Activated CD4-positive, alpha-beta T cell treated with anti-CD3 and anti-CD28 coated beads, Interleukin-2, amount 50 U/mL, for 4 hours (primary cell): ENCODE measurements around the gene PAPSS2.
"Not testable (repeated sequence)": the region's sequence is repeated elsewhere in the genome, so short reads cannot be mapped to it uniquely, and the experiment has no call there.

ENCODE experiments used
- DNase-seq, 2 experiments: peaks; one replicate each; pipeline ENCODE4 v3.0.0-alpha.2; 2020

Gene PAPSS2

GRCh38 chr10:87659571-87660483 is at the start of gene PAPSS2:
Gene PAPSS2, plus strand, starts transcription at chr10:87659878. Its CDS starts 104 bp downstream, at chr10:87659982.
- peak in 1 of 2 experiments; percentile 1 for DNase-seq

- DNase-seq = not testable (repeated sequence)
Measured at GRCh38 chr10:87611341-87611740, 48.3 kb upstream of the PAPSS2 start.

- no peak for DNase-seq
Measured at GRCh38 chr10:87612115-87612514, 47.6 kb upstream of the PAPSS2 start.

GRCh38 chr10:87613751-87614150 is 45.9 kb upstream of the PAPSS2 start:
- DNase-seq = no peak

GRCh38 chr10:87615856-87616255 is 43.8 kb upstream of the PAPSS2 start:
- no peak for DNase-seq

GRCh38 chr10:87617503-87617902 is 42.2 kb upstream of the PAPSS2 start:
- no peak for DNase-seq

- no peak for DNase-seq
Measured at GRCh38 chr10:87618566-87619423, 40.9 kb upstream of the PAPSS2 start.

- DNase-seq = no peak
Measured at GRCh38 chr10:87619705-87620104, 40.0 kb upstream of the PAPSS2 start.

- DNase-seq = not testable (repeated sequence)
Measured at GRCh38 chr10:87621440-87621839, 38.2 kb upstream of the PAPSS2 start.

GRCh38 chr10:87622314-87623004 is 37.2 kb upstream of the PAPSS2 start:
- DNase-seq = no peak

- DNase-seq = no peak
Measured at GRCh38 chr10:87623191-87623590, 36.5 kb upstream of the PAPSS2 start.

- no peak for DNase-seq
Measured at GRCh38 chr10:87625661-87626060, 34.0 kb upstream of the PAPSS2 start.

- no peak for DNase-seq
Measured at GRCh38 chr10:87626422-87626892, 33.2 kb upstream of the PAPSS2 start.

GRCh38 chr10:87630171-87630570 is 29.5 kb upstream of the PAPSS2 start:
- no peak for DNase-seq

- DNase-seq = no peak
Measured at GRCh38 chr10:87632454-87632853, 27.2 kb upstream of the PAPSS2 start.

- DNase-seq = no peak
Measured at GRCh38 chr10:87634311-87634710, 25.4 kb upstream of the PAPSS2 start.

GRCh38 chr10:87635498-87636312 is 24.0 kb upstream of the PAPSS2 start:
- no peak for DNase-seq

- no peak for DNase-seq
Measured at GRCh38 chr10:87636313-87636915, 23.3 kb upstream of the PAPSS2 start.

- no peak for DNase-seq
Measured at GRCh38 chr10:87639493-87639892, 20.2 kb upstream of the PAPSS2 start.

GRCh38 chr10:87640043-87640442 is 19.6 kb upstream of the PAPSS2 start:
- no peak for DNase-seq

GRCh38 chr10:87642486-87642885 is 17.2 kb upstream of the PAPSS2 start:
- no peak for DNase-seq

GRCh38 chr10:87642988-87643387 is 16.7 kb upstream of the PAPSS2 start:
- no peak for DNase-seq
